ENCODE measurements around the gene CTDSPL.

Gene CTDSPL

DNA sequence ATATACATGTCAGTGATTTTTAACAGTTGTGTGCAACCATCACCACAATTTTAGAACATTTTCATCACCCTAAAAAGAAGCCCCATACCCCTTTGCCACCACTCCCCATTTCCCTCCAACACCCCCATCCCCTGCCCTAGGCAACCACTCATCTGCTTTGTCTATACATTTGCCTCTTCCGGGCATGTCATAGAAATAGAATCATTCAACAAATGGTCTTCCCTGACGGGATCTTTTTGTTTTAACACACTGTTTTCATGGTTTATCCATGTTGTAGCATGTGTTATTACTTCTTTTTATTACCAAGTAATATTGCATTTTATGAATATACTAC is 132.9 kb downstream of the CTDSPL start:
- Histone ChIP-seq H3K4me1 (ENCODE audit: insufficient read depth, insufficient read length) (peaks cover 8% of the 10 kb centered on the region), H3K27me3 (ENCODE audit: insufficient read depth, insufficient read length) (peaks cover 4% of the 10 kb centered on the region), H3K9me3 (ENCODE audit: insufficient read depth, low read length) (no peaks in the 10 kb centered on the region), H3K9ac (ENCODE audit: insufficient read length, low read depth) (peak overlapping the region; percentile 23), H3K4me3 (ENCODE audit: insufficient read length, low read depth) (peak overlapping the region; percentile 29), H3K36me3 (ENCODE audit: insufficient read depth, insufficient read length, low read length) (no peaks in the 10 kb centered on the region)
- TF ChIP-seq ZNF274 (IDR thresholded peaks at IDR 0.05; ENCODE audit: low read depth, low read length) (no peak), SUZ12 (IDR thresholded peaks at IDR 0.05; ENCODE audit: extremely low read depth, insufficient read depth, insufficient read length) (no peak), YY1 (IDR thresholded peaks at IDR 0.05; ENCODE audit: insufficient read depth, insufficient read length) (no peak)
- DNase-seq (ENCODE audit: low read depth, low spot score): no peak

DNA sequence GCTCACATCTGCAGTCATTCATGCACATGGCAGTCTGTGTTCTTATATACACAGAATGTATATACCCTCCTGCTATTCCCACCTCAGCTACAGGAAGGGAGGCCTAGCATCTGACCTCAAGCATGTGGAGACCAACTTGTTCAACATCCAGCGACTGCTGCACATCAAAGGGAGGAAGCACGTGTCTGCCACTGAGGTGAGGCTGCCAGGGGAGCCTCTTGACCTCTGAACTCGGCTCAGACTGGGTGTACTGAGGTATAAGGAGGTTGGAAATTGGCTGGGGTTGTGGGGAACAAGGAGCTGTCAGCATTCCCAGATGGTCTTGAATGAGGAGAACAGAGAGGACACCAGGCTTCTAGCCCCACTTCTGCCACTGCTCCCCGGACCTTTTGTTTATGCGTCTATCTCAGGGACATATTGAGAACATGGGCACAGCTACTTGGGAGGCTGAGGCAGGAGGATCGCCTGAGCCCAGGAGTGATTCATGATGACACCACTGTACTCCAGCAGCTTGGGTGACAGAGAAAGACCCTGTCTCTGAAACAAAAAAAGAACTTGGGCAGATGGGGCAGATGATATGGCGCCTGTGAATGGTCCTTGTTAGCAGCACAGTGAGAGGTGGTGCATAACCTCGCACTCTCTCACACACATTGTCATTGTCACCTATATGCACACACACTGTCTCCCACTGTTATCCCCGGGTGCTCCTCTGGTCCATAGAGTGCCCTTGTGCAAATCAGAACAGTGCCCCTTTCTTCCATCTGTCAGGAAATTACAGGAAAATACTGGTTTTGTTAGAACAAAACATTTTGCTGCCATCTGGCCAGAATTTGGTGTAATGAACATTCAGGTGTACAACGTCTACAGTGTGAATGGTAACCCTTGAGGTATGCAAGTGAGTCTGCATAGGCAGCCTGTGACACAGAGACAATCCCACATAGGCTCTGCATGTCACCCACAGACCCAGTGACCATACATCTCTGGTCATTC is 134.3 kb downstream of the CTDSPL start:
- no peak overlapping the region for H3K4me3 ChIP-seq (ENCODE audit: insufficient read length, low read depth)
- H3K4me1 ChIP-seq (ENCODE audit: insufficient read depth, insufficient read length): peaks cover 8% of the 10 kb centered on the region

DNA sequence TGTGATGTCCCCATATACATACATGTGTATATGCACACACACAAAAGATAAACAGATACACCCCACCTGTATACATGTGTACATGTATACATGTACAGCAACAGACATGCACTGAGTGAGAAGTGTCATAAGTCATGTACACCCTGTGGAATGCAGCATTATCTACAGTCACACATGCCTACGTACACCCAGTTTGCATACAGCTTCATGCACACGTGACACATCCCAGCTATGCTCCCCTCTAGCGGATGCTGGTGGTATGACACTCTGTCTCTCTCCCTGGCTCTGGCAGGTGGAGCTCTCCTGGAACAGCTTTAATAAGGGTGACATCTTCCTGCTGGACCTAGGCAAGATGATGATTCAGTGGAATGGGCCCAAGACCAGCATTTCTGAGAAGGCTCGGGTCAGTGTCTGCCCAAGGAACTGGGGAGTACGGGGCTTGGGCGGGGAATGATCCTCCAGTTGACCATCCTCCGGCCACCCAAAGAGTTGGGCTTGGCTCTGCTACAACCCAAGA is 135.2 kb downstream of the CTDSPL start:
- Histone ChIP-seq H3K36me3 (ENCODE audit: insufficient read depth, insufficient read length, low read length) (no peaks in the 10 kb centered on the region), H3K4me3 (ENCODE audit: insufficient read length, low read depth) (no peak overlapping the region), H3K9ac (ENCODE audit: insufficient read length, low read depth) (no peak overlapping the region), H3K4me1 (ENCODE audit: insufficient read depth, insufficient read length) (peaks cover 15% of the 10 kb centered on the region), H3K9me3 (ENCODE audit: insufficient read depth, low read length) (no peaks in the 10 kb centered on the region), H3K27me3 (ENCODE audit: insufficient read depth, insufficient read length) (peaks cover 6% of the 10 kb centered on the region)
- TF ChIP-seq ZNF274 (IDR thresholded peaks at IDR 0.05; ENCODE audit: low read depth, low read length) (no peak), YY1 (IDR thresholded peaks at IDR 0.05; ENCODE audit: insufficient read depth, insufficient read length) (no peak), SUZ12 (IDR thresholded peaks at IDR 0.05; ENCODE audit: extremely low read depth, insufficient read depth, insufficient read length) (no peak)
- DNase-seq (ENCODE audit: low read depth, low spot score): peak; percentile 84

More for the DNA sequence above, 134.3 kb downstream of the CTDSPL start:
- peaks cover 6% of the 10 kb centered on the region for H3K27me3 ChIP-seq (ENCODE audit: insufficient read depth, insufficient read length)
- no peak for DNase-seq (ENCODE audit: low read depth, low spot score)
- no peaks in the 10 kb centered on the region for H3K9me3 ChIP-seq (ENCODE audit: insufficient read depth, low read length)
- TF ChIP-seq SUZ12 (IDR thresholded peaks at IDR 0.05; ENCODE audit: extremely low read depth, insufficient read depth, insufficient read length) (no peak), ZNF274 (IDR thresholded peaks at IDR 0.05; ENCODE audit: low read depth, low read length) (no peak), YY1 (IDR thresholded peaks at IDR 0.05; ENCODE audit: insufficient read depth, insufficient read length) (no peak)
- no peak overlapping the region for H3K9ac ChIP-seq (ENCODE audit: insufficient read length, low read depth)
- no peaks in the 10 kb centered on the region for H3K36me3 ChIP-seq (ENCODE audit: insufficient read depth, insufficient read length, low read length)

DNA sequence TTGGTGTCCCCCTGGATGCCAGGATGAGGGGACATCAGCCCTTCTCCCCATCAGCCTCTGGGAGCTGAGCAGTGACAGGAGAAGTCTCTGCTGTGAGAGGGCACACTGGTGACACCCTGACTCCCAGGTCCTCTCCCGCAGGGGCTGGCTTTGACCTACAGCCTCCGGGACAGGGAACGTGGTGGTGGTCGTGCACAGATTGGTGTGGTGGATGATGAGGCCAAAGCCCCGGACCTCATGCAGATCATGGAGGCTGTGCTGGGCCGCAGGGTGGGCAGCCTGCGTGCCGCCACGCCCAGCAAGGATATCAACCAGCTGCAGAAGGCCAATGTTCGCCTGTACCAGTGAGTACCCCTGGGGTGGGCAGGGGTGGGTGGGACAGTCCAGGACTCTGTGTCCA is 135.7 kb downstream of the CTDSPL start:
- no peak overlapping the region for H3K4me3 ChIP-seq (ENCODE audit: insufficient read length, low read depth)
- TF ChIP-seq SUZ12 (IDR thresholded peaks at IDR 0.05; ENCODE audit: extremely low read depth, insufficient read depth, insufficient read length) (no peak), YY1 (IDR thresholded peaks at IDR 0.05; ENCODE audit: insufficient read depth, insufficient read length) (no peak), ZNF274 (IDR thresholded peaks at IDR 0.05; ENCODE audit: low read depth, low read length) (no peak)
- H3K9ac ChIP-seq (ENCODE audit: insufficient read length, low read depth): no peak overlapping the region
- peaks cover 17% of the 10 kb centered on the region for H3K4me1 ChIP-seq (ENCODE audit: insufficient read depth, insufficient read length)
- DNase-seq (ENCODE audit: low read depth, low spot score): no peak
- no peaks in the 10 kb centered on the region for H3K9me3 ChIP-seq (ENCODE audit: insufficient read depth, low read length)
- no peaks in the 10 kb centered on the region for H3K36me3 ChIP-seq (ENCODE audit: insufficient read depth, insufficient read length, low read length)
- H3K27me3 ChIP-seq (ENCODE audit: insufficient read depth, insufficient read length): peaks cover 6% of the 10 kb centered on the region

DNA sequence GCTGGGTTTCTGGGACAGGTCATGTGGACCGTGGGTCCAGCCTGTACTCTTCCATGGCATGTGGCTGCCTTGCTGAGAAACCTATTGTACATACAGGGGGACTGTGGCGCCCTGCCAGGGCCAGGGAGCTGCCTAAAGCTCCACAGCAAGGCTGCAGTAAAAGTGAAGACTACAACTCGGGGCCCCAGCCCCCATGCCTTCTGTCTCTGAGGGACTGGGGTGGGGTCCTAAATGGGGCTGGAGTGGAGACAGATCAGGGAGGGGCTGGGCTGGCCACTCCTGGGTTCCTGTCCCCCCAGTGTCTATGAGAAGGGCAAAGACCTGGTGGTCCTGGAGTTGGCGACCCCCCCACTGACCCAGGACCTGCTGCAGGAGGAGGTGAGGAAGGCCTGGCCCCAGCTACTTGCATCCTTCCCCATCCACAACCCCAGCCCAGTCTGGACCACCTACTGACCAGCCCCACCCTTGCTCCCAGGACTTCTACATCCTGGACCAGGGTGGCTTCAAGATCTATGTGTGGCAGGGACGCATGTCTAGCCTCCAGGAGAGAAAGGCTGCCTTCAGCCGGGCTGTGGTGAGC is 136.2 kb downstream of the CTDSPL start:
- Histone ChIP-seq H3K4me3 (ENCODE audit: insufficient read length, low read depth) (no peak overlapping the region), H3K36me3 (ENCODE audit: insufficient read depth, insufficient read length, low read length) (no peaks in the 10 kb centered on the region), H3K4me1 (ENCODE audit: insufficient read depth, insufficient read length) (peaks cover 17% of the 10 kb centered on the region), H3K9me3 (ENCODE audit: insufficient read depth, low read length) (no peaks in the 10 kb centered on the region), H3K9ac (ENCODE audit: insufficient read length, low read depth) (peak overlapping the region; percentile 79), H3K27me3 (ENCODE audit: insufficient read depth, insufficient read length) (peaks cover 6% of the 10 kb centered on the region)
- TF ChIP-seq ZNF274 (IDR thresholded peaks at IDR 0.05; ENCODE audit: low read depth, low read length) (no peak), SUZ12 (IDR thresholded peaks at IDR 0.05; ENCODE audit: extremely low read depth, insufficient read depth, insufficient read length) (no peak), YY1 (IDR thresholded peaks at IDR 0.05; ENCODE audit: insufficient read depth, insufficient read length) (no peak)
- DNase-seq (ENCODE audit: low read depth, low spot score): no peak

DNA sequence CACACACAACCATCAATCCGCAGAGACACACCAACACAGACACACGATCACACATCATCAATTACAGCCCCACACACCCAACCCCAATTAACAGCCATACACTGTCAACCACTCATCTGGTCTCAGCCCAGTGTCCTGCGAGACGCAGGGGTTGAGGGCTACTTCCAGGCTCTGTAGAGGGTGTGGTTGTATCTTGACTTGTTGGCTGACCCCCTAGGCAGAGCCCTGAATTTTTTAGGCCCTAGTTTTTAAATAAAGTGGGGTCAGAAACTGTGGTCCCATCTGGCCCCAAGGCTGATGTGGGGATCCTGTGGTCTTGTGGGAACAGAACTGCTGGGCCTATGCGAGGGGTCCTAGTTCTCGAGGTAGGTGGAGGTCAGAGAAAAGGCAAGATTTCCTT is 138.2 kb downstream of the CTDSPL start:
- TF ChIP-seq ZNF274 (IDR thresholded peaks at IDR 0.05; ENCODE audit: low read depth, low read length) (no peak), YY1 (IDR thresholded peaks at IDR 0.05; ENCODE audit: insufficient read depth, insufficient read length) (no peak), SUZ12 (IDR thresholded peaks at IDR 0.05; ENCODE audit: extremely low read depth, insufficient read depth, insufficient read length) (no peak)
- Histone ChIP-seq H3K4me1 (ENCODE audit: insufficient read depth, insufficient read length) (peaks cover 28% of the 10 kb centered on the region), H3K4me3 (ENCODE audit: insufficient read length, low read depth) (no peak overlapping the region), H3K9me3 (ENCODE audit: insufficient read depth, low read length) (no peaks in the 10 kb centered on the region), H3K36me3 (ENCODE audit: insufficient read depth, insufficient read length, low read length) (no peaks in the 10 kb centered on the region), H3K9ac (ENCODE audit: insufficient read length, low read depth) (no peak overlapping the region), H3K27me3 (ENCODE audit: insufficient read depth, insufficient read length) (peaks cover 6% of the 10 kb centered on the region)
- DNase-seq (ENCODE audit: low read depth, low spot score): no peak
